Measurements from ENCODE around the gene ATE1. TPM values are rescaled to one million over a fixed set of nuclear protein-coding genes. Genes with fewer than 3 reads are reported as not detected.

Gene ATE1
- total and polyA plus RNA-seq, 2 experiments from 2014 or later = 17.4 to 24.5 TPM

- no peak overlapping the region for H3K4me3 Mint-ChIP-seq
- no peak for DNase-seq (ENCODE audit: low spot score)
Observed at GRCh38 chr10:121843379-121843778, 84.5 kb downstream of the ATE1 start.

More at GRCh38 chr10:121843379-121843778, 84.5 kb downstream of the ATE1 start:
- no peak overlapping the region for H3K27ac ChIP-seq (ENCODE audit: low read depth)
- no peaks in the 10 kb centered on the region for H3K79me2 ChIP-seq (replicated peaks; ENCODE audit: insufficient read depth)
- ATAC-seq = no peak
- H3K27me3 Mint-ChIP-seq (ENCODE audit: insufficient read depth, low read depth, poor library complexity) = peaks cover 4% of the 10 kb centered on the region
- no peak overlapping the region for H3K4me2 ChIP-seq
- H3K9me3 Mint-ChIP-seq = no peaks in the 10 kb centered on the region
- no peak overlapping the region for H3K27ac Mint-ChIP-seq
- TF ChIP-seq REST (IDR thresholded peaks at IDR 0.05; ENCODE audit: unreplicated experiment) (no peak), JUNB (IDR thresholded peaks at IDR 0.05; ENCODE audit: unreplicated experiment) (no peak), CTCF (conservative IDR thresholded peaks at IDR 0.05; ENCODE audit: low read depth in 2 of 2) (no peak), ZNF331 (CRISPR knock-in tag; IDR thresholded peaks at IDR 0.05; ENCODE audit: low read depth) (no peak), EZH2 (IDR thresholded peaks at IDR 0.05; ENCODE audit: low read depth, unreplicated experiment) (no peak), STAT1 (IDR thresholded peaks at IDR 0.05; ENCODE audit: unreplicated experiment) (no peak), ETS1 (IDR thresholded peaks at IDR 0.05) (no peak), EZH2phosphoT487 (IDR thresholded peaks at IDR 0.05; ENCODE audit: unreplicated experiment) (no peak), ZNF114 (CRISPR knock-in tag; IDR thresholded peaks at IDR 0.05) (no peak), POLR2AphosphoS5 (IDR thresholded peaks at IDR 0.05; ENCODE audit: low read depth) (no peak), NANOG (IDR thresholded peaks at IDR 0.05; ENCODE audit: borderline replicate concordance) (no peak), CREB1 (CRISPR knock-in tag; IDR thresholded peaks at IDR 0.05; ENCODE audit: low read depth) (no peak)
- TF ChIP-seq, protein P1, sequence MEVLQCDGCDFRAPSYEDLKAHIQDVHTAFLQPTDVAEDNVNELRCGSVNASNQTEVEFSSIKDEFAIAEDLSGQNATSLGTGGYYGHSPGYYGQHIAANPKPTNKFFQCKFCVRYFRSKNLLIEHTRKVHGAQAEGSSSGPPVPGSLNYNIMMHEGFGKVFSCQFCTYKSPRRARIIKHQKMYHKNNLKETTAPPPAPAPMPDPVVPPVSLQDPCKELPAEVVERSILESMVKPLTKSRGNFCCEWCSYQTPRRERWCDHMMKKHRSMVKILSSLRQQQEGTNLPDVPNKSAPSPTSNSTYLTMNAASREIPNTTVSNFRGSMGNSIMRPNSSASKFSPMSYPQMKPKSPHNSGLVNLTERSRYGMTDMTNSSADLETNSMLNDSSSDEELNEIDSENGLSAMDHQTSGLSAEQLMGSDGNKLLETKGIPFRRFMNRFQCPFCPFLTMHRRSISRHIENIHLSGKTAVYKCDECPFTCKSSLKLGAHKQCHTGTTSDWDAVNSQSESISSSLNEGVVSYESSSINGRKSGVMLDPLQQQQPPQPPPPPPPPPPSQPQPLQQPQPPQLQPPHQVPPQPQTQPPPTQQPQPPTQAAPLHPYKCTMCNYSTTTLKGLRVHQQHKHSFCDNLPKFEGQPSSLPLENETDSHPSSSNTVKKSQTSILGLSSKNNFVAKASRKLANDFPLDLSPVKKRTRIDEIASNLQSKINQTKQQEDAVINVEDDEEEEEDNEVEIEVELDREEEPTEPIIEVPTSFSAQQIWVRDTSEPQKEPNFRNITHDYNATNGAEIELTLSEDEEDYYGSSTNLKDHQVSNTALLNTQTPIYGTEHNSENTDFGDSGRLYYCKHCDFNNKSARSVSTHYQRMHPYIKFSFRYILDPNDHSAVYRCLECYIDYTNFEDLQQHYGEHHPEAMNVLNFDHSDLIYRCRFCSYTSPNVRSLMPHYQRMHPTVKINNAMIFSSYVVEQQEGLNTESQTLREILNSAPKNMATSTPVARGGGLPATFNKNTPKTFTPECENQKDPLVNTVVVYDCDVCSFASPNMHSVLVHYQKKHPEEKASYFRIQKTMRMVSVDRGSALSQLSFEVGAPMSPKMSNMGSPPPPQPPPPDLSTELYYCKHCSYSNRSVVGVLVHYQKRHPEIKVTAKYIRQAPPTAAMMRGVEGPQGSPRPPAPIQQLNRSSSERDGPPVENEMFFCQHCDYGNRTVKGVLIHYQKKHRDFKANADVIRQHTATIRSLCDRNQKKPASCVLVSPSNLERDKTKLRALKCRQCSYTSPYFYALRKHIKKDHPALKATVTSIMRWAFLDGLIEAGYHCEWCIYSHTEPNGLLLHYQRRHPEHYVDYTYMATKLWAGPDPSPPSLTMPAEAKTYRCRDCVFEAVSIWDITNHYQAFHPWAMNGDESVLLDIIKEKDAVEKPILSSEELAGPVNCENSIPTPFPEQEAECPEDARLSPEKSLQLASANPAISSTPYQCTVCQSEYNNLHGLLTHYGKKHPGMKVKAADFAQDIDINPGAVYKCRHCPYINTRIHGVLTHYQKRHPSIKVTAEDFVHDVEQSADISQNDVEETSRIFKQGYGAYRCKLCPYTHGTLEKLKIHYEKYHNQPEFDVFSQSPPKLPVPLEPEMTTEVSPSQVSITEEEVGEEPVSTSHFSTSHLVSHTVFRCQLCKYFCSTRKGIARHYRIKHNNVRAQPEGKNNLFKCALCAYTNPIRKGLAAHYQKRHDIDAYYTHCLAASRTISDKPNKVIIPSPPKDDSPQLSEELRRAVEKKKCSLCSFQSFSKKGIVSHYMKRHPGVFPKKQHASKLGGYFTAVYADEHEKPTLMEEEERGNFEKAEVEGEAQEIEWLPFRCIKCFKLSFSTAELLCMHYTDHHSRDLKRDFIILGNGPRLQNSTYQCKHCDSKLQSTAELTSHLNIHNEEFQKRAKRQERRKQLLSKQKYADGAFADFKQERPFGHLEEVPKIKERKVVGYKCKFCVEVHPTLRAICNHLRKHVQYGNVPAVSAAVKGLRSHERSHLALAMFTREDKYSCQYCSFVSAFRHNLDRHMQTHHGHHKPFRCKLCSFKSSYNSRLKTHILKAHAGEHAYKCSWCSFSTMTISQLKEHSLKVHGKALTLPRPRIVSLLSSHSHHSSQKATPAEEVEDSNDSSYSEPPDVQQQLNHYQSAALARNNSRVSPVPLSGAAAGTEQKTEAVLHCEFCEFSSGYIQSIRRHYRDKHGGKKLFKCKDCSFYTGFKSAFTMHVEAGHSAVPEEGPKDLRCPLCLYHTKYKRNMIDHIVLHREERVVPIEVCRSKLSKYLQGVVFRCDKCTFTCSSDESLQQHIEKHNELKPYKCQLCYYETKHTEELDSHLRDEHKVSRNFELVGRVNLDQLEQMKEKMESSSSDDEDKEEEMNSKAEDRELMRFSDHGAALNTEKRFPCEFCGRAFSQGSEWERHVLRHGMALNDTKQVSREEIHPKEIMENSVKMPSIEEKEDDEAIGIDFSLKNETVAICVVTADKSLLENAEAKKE (CRISPR knock-in tag; IDR thresholded peaks at IDR 0.05) = no peak
- H3K9me2 ChIP-seq (ENCODE audit: insufficient read depth) = no peaks in the 10 kb centered on the region
- no peak overlapping the region for H2AFZ ChIP-seq
- H3K4me3 ChIP-seq = no peak overlapping the region
- no peaks in the 10 kb centered on the region for H3F3A ChIP-seq (replicated peaks; ENCODE audit: low read depth)
- H3K36me3 ChIP-seq (ENCODE audit: insufficient read depth) = no peaks in the 10 kb centered on the region; the same call in 1 of the 2 replicates
- peaks cover 28% of the 10 kb centered on the region for H3K36me3 Mint-ChIP-seq (ENCODE audit: low read depth)
- H3K4me1 Mint-ChIP-seq = peaks cover 14% of the 10 kb centered on the region; the same call in 2 of the 3 replicates
- H4K20me1 ChIP-seq (replicated peaks; ENCODE audit: insufficient read depth) = no peaks in the 10 kb centered on the region
- H3K27me3 ChIP-seq (ENCODE audit: insufficient read depth) = no peaks in the 10 kb centered on the region
- H3K4me1 ChIP-seq (ENCODE audit: insufficient read depth) = peaks cover 9% of the 10 kb centered on the region; the same call in 1 of the 2 replicates

All from GM23338 (cell line).